Smooth muscle cell (in vitro differentiated cells): ENCODE results near the gene NUDC. TPM values are rescaled to one million over a fixed set of nuclear protein-coding genes. Genes with fewer than 3 reads are reported as not detected.
"Not testable (repeated sequence)": the region's sequence is repeated elsewhere in the genome, so short reads cannot be mapped to it uniquely, and the experiment has no call there.

Experiments
- DNase-seq: peaks from one replicate; lab custom pipeline; 2025; ENCODE audit not compliant: unreplicated experiment; lab: John Stamatoyannopoulos, UW
- H2AFZ ChIP-seq: fragments of 200-600 bp; sonication (generic); 2 replicates; pipeline ENCODE4 v1.6.0; 2016; ENCODE audit warnings: antibody characterized with exemption, low read depth, mild to moderate bottlenecking
- H3F3A ChIP-seq: fragments of 200-600 bp; sonication (generic); 2 replicates; pipeline ENCODE4 v1.6.0; 2017; ENCODE audit warnings: antibody characterized with exemption, low read depth
- H3K27ac ChIP-seq: fragments of 200-600 bp; sonication (generic); 2 replicates; pipeline ENCODE4 v1.5.1; 2016; ENCODE audit warnings: low read depth, mild to moderate bottlenecking
- H3K27me3 ChIP-seq: fragments of 200-600 bp; sonication (generic); 2 replicates; pipeline ENCODE4 v1.6.1; 2016; ENCODE audit warnings: low read depth, mild to moderate bottlenecking
- H3K36me3 ChIP-seq: fragments of 200-600 bp; sonication (generic); 2 replicates; pipeline ENCODE4 v1.5.1; 2016; ENCODE audit warnings: low read depth
- H3K4me1 ChIP-seq: fragments of 200-600 bp; sonication (generic); 2 replicates; pipeline ENCODE4 v1.5.1; 2016; ENCODE audit warnings: low read depth
- H3K4me2 ChIP-seq: fragments of 200-600 bp; sonication (generic); 2 replicates; pipeline ENCODE4 v1.6.0; 2016; ENCODE audit warnings: mild to moderate bottlenecking
- H3K4me3 ChIP-seq: fragments of 200-600 bp; sonication (generic); 2 replicates; pipeline ENCODE4 v1.5.1; 2016; ENCODE audit warnings: mild to moderate bottlenecking
- H3K79me2 ChIP-seq: fragments of 200-600 bp; sonication (generic); 2 replicates; pipeline ENCODE4 v1.6.0; 2016; ENCODE audit warnings: low read depth, mild to moderate bottlenecking
- H3K9ac ChIP-seq: fragments of 200-600 bp; sonication (generic); 2 replicates; pipeline ENCODE4 v1.6.0; 2016; ENCODE audit warnings: low read depth
- H3K9me3 ChIP-seq: fragments of 200-600 bp; sonication (generic); replicated peaks from 2 replicates; pipeline ENCODE4 v1.5.1; 2016; ENCODE audit warnings: low read depth
- H4K20me1 ChIP-seq: fragments of 200-600 bp; sonication (generic); 2 replicates; pipeline ENCODE4 v1.6.0; 2016; ENCODE audit warnings: low read depth
- WGBS: methylation state at CpG from one replicate; pipeline ENCODE4 v1.1.7; 2016; ENCODE audit warnings: low lambda C conversion rate; 5-methylcytosine and 5-hydroxymethylcytosine counted together
- polyA plus RNA-seq: library from polyadenylated mRNA; unstranded; fragments of >200 nt; fragmentation: Nextera tagmentation; extraction: Ambion mirVana; gene quantifications from 2 replicates; pipeline ENCODE4 v1.2.1, GENCODE V29; 2016
- total RNA-seq: library from RNA; depleted of rRNA; stranded (reverse); fragments of >200 nt; gene quantifications from 2 replicates; pipeline ENCODE4 v1.2.3, GENCODE V29; 2014
- TF ChIP-seq, protein P1 (sequence below): fragments of 200-600 bp; sonication (generic); IDR thresholded peaks from 2 replicates; pipeline ENCODE4 v1.5.1; 2017; ENCODE audit warnings: borderline replicate concordance, mild to moderate bottlenecking, antibody characterized with exemption; ENCODE audit not compliant: insufficient read depth, poor library complexity, severe bottlenecking

NUDC gene
- total and polyA plus RNA-seq, 2 experiments from 2014 or later = 23.9 to 122 TPM

DNA sequence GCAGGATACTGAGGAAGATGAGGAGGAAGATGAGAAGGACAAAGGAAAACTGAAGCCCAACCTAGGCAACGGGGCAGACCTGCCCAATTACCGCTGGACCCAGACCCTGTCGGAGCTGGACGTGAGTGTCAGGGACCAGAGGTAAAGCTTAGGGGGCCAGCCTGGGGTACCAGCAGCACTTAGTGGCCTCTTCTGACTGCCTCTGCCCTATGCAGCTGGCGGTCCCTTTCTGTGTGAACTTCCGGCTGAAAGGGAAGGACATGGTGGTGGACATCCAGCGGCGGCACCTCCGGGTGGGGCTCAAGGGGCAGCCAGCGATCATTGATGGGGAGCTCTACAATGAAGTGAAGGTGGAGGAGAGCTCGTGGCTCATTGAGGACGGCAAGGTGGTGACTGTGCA, 21.1 kb downstream of the NUDC start:
- no peak overlapping the region for H2AFZ ChIP-seq
- no peaks in the 10 kb centered on the region for H3K9me3 ChIP-seq
- H3K36me3 ChIP-seq = peaks cover 5% of the 10 kb centered on the region
- H3K4me3 ChIP-seq = no peak overlapping the region
- no peaks in the 10 kb centered on the region for H3K27me3 ChIP-seq
- H3K79me2 ChIP-seq = peaks cover 14% of the 10 kb centered on the region
- peaks cover 3% of the 10 kb centered on the region for H3F3A ChIP-seq
- peaks cover 32% of the 10 kb centered on the region for H4K20me1 ChIP-seq
- DNase-seq = no peak
- H3K4me2 ChIP-seq = no peak overlapping the region
- no peak overlapping the region for H3K27ac ChIP-seq
- TF ChIP-seq, protein P1, sequence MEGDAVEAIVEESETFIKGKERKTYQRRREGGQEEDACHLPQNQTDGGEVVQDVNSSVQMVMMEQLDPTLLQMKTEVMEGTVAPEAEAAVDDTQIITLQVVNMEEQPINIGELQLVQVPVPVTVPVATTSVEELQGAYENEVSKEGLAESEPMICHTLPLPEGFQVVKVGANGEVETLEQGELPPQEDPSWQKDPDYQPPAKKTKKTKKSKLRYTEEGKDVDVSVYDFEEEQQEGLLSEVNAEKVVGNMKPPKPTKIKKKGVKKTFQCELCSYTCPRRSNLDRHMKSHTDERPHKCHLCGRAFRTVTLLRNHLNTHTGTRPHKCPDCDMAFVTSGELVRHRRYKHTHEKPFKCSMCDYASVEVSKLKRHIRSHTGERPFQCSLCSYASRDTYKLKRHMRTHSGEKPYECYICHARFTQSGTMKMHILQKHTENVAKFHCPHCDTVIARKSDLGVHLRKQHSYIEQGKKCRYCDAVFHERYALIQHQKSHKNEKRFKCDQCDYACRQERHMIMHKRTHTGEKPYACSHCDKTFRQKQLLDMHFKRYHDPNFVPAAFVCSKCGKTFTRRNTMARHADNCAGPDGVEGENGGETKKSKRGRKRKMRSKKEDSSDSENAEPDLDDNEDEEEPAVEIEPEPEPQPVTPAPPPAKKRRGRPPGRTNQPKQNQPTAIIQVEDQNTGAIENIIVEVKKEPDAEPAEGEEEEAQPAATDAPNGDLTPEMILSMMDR = no peak
- H3K4me1 ChIP-seq = no peaks in the 10 kb centered on the region
- H3K9ac ChIP-seq = no peak overlapping the region
- WGBS = 98% methylated on average over 12 of the region's 12 CpGs

GRCh38 chr1:26945138-26945537, 23.6 kb downstream of the NUDC start:
- Histone ChIP-seq H3K9ac (no peak overlapping the region), H3K27ac (no peak overlapping the region), H3K79me2 (no peaks in the 10 kb centered on the region), H3K4me3 (no peak overlapping the region), H3K27me3 (no peaks in the 10 kb centered on the region), H3K4me1 (no peaks in the 10 kb centered on the region), H3K9me3 (no peaks in the 10 kb centered on the region), H3K36me3 (peaks cover 5% of the 10 kb centered on the region), H3K4me2 (no peak overlapping the region), H2AFZ (no peak overlapping the region), H4K20me1 (peaks cover 11% of the 10 kb centered on the region), H3F3A (peaks cover 3% of the 10 kb centered on the region)
- WGBS = 86% methylated on average over 2 of the region's 2 CpGs
- TF ChIP-seq, protein P1 = no peak
- no peak for DNase-seq

DNA sequence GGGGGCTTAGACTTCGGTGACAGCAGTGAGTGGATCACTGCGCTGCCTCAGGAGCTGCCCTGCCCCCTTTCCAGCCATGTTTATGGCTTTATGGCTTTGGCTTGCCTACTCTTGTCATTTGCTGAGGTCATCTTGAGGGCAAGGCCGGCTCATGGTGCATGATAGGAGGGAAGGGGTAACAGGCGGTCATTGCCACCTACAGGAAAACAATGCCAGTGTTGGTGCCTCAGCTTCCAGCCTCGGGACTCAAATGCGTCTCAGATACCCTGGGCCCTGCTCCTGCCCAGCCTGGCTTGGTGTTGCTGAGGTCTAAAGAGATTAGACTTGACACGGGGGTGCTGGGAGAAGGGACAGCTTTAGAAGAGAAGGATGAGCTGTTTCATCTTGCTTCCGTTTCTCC, 24.2 kb downstream of the NUDC start:
- no peak overlapping the region for H2AFZ ChIP-seq
- H3F3A ChIP-seq = peaks cover 3% of the 10 kb centered on the region
- H4K20me1 ChIP-seq = peaks cover 6% of the 10 kb centered on the region
- no peak overlapping the region for H3K4me3 ChIP-seq
- H3K9me3 ChIP-seq = no peaks in the 10 kb centered on the region
- H3K36me3 ChIP-seq = peaks cover 5% of the 10 kb centered on the region
- no peak overlapping the region for H3K4me2 ChIP-seq
- DNase-seq = no peak
- no peak overlapping the region for H3K9ac ChIP-seq
- H3K79me2 ChIP-seq = no peaks in the 10 kb centered on the region
- TF ChIP-seq, protein P1 = no peak
- no peak overlapping the region for H3K27ac ChIP-seq
- no peaks in the 10 kb centered on the region for H3K4me1 ChIP-seq
- no peaks in the 10 kb centered on the region for H3K27me3 ChIP-seq
- WGBS = 96% methylated on average over 8 of the region's 8 CpGs

DNA sequence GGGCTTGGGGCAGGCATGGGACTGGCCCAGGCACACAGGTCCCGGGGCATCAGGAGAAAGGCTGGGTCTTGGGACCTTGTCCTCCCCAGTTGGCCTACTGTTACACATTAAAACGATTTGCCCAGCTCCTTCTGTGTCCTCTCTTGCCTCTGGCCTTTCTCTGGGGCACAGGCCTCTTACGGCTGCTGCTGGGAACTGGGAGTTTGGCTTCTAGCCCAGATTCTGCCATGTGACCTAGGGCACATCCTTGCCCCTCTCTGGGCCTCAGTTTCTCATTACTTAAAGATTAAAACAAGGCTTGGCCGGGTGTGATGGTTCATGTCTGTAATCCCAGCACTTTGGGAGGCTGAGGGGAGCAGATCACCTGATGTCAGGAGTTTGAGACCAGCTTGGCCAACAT, 24.7 kb downstream of the NUDC start:
- Histone ChIP-seq H3K4me1 (no peaks in the 10 kb centered on the region), H3K9me3 (no peaks in the 10 kb centered on the region), H4K20me1 (peaks cover 3% of the 10 kb centered on the region), H3K79me2 (no peaks in the 10 kb centered on the region), H3K27me3 (no peaks in the 10 kb centered on the region), H3K36me3 (peaks cover 5% of the 10 kb centered on the region), H3K4me2 (no peak overlapping the region), H3K4me3 (no peak overlapping the region), H3K9ac (no peak overlapping the region), H3K27ac (no peak overlapping the region), H2AFZ (no peak overlapping the region), H3F3A (peaks cover 3% of the 10 kb centered on the region)
- TF ChIP-seq, protein P1 = no peak
- no peak for DNase-seq
- 96% methylated on average over 4 of the region's 4 CpGs for WGBS

- not testable (repeated sequence) for H3K79me2 ChIP-seq, H3K9me3 ChIP-seq, H3K4me1 ChIP-seq, H2AFZ ChIP-seq, H3K9ac ChIP-seq, H3K4me3 ChIP-seq, DNase-seq, H3K36me3 ChIP-seq, H3K27me3 ChIP-seq, H3K27ac ChIP-seq, H4K20me1 ChIP-seq, H3K4me2 ChIP-seq, H3F3A ChIP-seq
- WGBS = 96% methylated on average over 16 of the region's 16 CpGs
These were observed 27.1 kb downstream of the NUDC start for GRCh38 chr1:26948725-26949057.
